Duodenal mucosa (tissue), 2 donors: ENCODE results near the gene LOXL1.

ENCODE experiments used
- H3K27ac ChIP-seq: one replicate; pipeline ENCODE4 v1.7.0; 2013; ENCODE audit warnings: low read depth, low read length
- H3K27me3 ChIP-seq, 2 donors: one replicate each; pipeline ENCODE4 v1.7.0; 2013; ENCODE audit warnings: low read length in 2 of 2, control low read depth in 1 of 2; ENCODE audit not compliant: insufficient read depth in 2 of 2, control insufficient read depth in 1 of 2
- H3K36me3 ChIP-seq, 2 donors: one replicate each; pipeline ENCODE4 v1.7.0; 2013; ENCODE audit warnings: low read length in 2 of 2, control low read depth in 1 of 2; ENCODE audit not compliant: insufficient read depth in 2 of 2, control insufficient read depth in 1 of 2
- H3K4me1 ChIP-seq, 2 donors: one replicate each; pipeline ENCODE4 v1.7.0; 2013; ENCODE audit warnings: low read length in 2 of 2, control low read depth in 1 of 2; ENCODE audit not compliant: insufficient read depth in 2 of 2, control insufficient read depth in 1 of 2
- H3K4me3 ChIP-seq, 2 donors: one replicate each; pipeline ENCODE4 v1.7.0; 2013; ENCODE audit warnings: low read length in 2 of 2, low read depth in 1 of 2
- H3K9ac ChIP-seq, 2 donors: one replicate each; pipeline ENCODE4 v1.7.0; 2013; ENCODE audit warnings: low read length in 2 of 2, low read depth in 1 of 2
- H3K9me3 ChIP-seq, 2 donors: one replicate each; pipeline ENCODE4 v1.7.0; 2013; ENCODE audit warnings: low read length in 2 of 2, control low read depth in 1 of 2; ENCODE audit not compliant: control insufficient read depth in 1 of 2

LOXL1 gene

DNA sequence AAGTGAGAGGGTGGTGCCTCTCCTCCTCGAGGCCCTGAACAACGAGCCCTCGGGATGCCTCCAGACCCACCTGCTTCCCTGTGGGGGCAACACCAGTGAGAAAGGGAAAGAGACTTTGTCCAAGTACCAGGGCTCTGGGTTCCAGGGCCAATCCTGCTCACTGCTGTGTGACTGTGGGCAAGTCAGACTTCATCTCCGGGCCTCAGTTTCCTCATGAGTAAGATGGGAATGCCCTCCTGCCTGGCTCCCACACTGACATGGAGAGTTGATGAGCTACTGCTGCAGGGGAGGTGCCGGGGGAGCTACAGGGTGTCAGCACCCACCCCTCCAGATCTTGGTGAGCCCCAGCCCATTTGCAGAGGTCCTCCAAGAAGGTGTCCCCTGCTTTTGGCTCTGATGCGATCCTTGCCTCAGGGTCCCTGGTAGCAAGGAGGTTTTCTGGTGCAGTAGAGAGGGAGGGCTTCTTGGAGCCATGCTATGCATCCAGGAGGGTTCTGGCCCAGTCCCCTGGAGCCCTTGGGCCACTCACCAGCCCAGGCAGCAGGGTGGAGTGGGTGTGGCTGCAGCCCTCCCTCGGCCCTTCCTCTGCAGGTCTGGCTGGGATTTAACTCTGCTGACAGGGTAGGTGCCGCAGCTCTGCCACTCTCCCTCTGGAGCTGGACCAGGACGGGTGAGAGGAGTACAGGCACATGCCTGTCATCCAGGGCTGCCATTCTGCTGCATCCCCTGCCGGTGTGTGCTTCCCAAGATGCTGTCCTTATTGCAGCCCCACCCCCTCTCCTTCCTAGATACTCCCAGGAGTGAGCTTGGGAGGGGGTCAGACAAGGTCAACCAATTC is 26.9 kb downstream of the LOXL1 start:
- Histone ChIP-seq H3K9ac (no peak overlapping the region), H3K27ac (no peak overlapping the region), H3K27me3 (no peaks in the 10 kb centered on the region)

DNA sequence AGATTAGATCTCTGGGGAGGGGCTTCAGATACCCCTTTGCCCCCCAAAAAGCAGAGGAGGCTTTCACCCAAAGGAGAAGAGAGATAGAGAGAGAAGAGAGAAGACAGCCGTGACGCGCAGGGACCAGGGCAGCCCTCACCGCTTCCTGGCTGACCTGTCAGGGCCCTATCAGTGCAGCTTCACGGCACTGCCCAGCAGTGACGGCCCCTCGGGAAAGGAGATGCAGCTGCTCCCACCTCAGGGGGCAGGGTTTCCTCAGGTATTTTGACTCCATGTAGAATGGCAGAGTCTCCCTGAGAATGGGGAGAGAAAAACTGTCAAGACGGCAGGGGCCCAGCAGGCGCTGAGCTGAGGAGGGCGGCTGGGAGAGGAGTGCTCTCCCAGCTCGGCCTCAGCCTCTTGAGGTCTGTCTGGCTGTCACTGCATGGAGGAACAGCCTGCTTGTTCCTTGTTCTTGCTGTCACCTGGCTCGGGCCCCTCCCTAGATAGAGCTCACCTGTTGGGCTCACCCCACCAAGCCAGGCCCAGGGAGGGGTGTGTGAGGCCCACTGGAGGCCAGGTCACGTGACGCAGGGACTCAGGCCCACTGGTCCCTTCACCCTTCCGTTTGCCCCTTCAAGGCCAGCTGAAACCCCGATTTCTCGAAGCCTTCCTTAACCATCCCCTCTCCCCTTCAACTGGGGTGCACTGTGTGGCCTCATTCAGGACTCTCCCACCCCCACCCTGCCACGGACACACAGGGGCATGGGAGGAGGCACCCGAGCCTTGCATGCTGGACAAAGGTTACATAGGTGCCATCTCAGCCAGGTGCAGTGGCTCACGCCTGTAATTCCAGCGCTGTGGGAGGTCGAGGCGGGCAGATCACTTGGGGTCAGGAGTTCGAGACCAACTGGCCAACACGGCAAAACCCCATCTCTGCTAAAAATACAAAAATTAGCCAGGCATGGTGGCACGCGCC is 28.2 kb downstream of the LOXL1 start:
- Histone ChIP-seq H3K27ac (no peak overlapping the region), H3K4me3 (no peak overlapping the region), H3K9me3 (no peaks in the 10 kb centered on the region), H3K9ac (no peak overlapping the region), H3K27me3 (no peaks in the 10 kb centered on the region), H3K4me1 (peaks cover 15 to 20% of the 10 kb centered on the region in 2 donors), H3K36me3 (no peaks in the 10 kb centered on the region)

More for the DNA sequence above, 26.9 kb downstream of the LOXL1 start:
- H3K36me3 ChIP-seq = no peaks in the 10 kb centered on the region
- peaks cover 15% of the 10 kb centered on the region in 2 donors for H3K4me1 ChIP-seq
- H3K9me3 ChIP-seq = no peaks in the 10 kb centered on the region
- H3K4me3 ChIP-seq = no peak overlapping the region

DNA sequence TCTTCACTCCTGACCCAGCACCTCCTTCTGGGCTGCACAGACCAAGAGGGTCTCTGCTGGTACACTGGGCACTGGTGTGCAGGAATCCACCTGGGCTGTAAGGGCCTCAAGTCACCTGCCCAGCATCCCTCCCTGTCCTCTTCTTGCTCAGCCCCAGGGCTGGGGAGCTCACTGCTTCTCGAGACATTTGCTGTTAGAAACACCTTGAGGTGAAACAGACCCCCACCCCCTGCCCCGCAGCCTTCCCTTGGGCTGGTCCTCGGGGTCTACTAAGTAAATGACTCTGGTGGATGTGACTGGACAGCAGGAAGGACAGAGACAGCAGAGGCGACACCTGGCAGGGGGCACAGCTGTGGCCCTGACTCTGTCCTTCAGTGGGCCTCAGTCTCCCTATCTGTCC is 29.1 kb downstream of the LOXL1 start:
- H3K27ac ChIP-seq = no peak overlapping the region
- H3K4me1 ChIP-seq = peaks cover 15 to 25% of the 10 kb centered on the region in 2 donors
- no peaks in the 10 kb centered on the region for H3K9me3 ChIP-seq
- H3K4me3 ChIP-seq = no peak overlapping the region
- no peaks in the 10 kb centered on the region for H3K27me3 ChIP-seq
- no peak overlapping the region for H3K9ac ChIP-seq
- no peaks in the 10 kb centered on the region for H3K36me3 ChIP-seq

DNA sequence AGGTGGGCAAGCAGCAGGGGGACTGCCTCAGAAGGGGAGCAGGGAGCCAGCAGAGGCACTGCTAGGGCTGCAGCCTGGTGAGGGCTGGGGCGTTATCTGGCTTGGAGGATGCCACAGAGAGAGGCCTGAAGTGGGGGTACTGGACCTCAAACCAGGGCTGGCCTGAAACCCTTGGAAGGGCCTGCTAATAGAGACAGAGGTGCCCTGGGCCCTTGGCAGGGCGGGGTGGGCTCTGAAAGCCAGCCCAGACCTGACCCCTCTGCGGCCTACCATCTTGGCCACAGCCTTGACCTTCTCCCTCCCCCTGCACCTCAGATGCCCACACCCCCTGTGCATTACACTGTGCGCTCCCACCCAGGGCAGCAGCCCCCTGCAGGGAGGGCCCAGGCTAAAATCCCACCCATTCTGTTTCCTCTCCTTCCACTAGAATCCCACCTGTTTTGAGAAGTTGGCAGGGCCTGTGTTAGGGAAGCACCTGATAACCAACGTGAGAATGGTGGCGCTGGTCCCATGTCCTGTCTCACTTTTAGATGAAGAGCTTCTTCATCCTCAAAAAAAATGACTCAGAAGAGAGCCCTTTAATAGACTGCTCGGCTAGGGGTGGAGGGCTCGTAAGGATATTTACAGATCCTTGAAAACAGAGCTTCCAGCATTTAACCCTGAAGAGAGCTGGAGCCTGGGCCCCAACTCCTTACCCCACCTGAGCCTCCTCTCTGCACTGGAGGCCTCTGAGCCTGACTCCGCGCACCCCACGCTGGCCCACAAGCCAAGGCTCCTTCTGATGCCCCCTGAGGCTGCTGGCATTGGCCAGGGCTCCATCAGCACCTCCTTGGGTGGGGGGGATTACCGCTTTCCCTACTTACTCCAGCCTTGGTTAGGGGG is 29.8 kb downstream of the LOXL1 start:
- Histone ChIP-seq H3K36me3 (no peaks in the 10 kb centered on the region), H3K4me3 (no peak overlapping the region), H3K27me3 (no peaks in the 10 kb centered on the region), H3K27ac (no peak overlapping the region), H3K9ac (no peak overlapping the region), H3K9me3 (no peaks in the 10 kb centered on the region), H3K4me1 (peaks cover 10 to 23% of the 10 kb centered on the region in 2 donors)

DNA sequence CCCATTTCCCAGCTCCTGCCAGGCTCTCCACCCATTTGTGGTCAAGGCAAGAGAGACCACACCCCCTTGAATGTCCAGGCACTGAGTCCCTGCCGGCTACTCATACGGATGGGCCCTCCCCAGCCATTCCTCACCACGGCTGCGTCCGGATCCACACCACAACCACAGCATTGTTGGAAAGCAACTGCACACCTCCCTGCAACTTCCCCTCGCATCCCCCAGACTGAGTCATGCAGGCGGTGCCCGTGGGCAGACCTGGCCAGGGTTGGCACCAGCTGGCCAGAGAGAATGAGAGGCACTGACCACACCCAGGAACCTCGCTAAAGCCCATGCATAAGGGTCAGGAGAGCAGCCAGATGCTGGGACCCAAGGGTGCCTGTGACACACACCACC is 30.5 kb downstream of the LOXL1 start:
- Histone ChIP-seq H3K4me1 (peaks cover 7 to 18% of the 10 kb centered on the region in 2 donors), H3K9ac (no peak overlapping the region), H3K27ac (no peak overlapping the region), H3K4me3 (no peak overlapping the region), H3K9me3 (no peaks in the 10 kb centered on the region), H3K36me3 (no peaks in the 10 kb centered on the region), H3K27me3 (no peaks in the 10 kb centered on the region)

DNA sequence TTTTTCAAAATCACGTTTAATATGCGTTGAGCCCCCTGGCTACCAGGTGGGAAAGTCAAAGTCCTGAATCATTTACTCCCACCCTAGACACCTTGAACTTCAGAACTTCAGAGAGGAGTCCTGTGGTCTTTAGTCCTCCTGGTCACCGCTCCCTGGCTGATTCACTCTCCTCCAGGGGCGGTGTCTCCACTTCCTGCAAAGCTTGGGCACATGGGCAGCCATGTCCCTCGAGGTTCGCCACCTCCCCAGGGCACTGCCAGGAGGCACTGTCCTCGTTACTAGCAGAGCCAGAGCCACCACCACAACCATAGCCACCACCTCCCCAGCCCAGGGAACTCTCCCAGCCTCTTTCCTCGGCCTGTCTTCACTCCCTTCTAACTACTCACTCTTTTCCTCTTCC is 31.0 kb downstream of the LOXL1 start:
- no peak overlapping the region for H3K27ac ChIP-seq
- H3K9me3 ChIP-seq = no peaks in the 10 kb centered on the region
- H3K9ac ChIP-seq = no peak overlapping the region
- no peak overlapping the region for H3K4me3 ChIP-seq
- no peaks in the 10 kb centered on the region for H3K36me3 ChIP-seq
- no peaks in the 10 kb centered on the region for H3K27me3 ChIP-seq
- peaks cover 5 to 12% of the 10 kb centered on the region in 2 donors for H3K4me1 ChIP-seq

DNA sequence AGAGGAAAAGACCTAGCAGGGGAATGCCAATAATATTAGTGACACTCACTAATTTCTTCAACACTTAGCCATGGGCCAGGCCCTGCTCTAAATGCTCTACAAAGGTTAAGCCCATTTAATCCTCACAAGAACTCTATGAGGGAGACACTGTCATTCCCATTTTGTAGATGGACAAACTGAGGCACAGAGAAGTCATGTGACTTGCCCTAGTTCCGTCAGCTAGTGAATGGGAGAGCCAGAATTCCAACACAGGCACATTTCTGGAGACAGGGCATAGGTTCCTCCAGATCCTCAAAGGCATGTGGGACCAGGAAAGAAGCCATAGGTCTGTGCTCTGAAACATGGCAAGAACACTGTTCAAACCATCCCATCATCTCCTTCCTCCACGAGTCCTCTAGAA is 31.5 kb downstream of the LOXL1 start:
- H3K9ac ChIP-seq = no peak overlapping the region
- no peaks in the 10 kb centered on the region for H3K36me3 ChIP-seq
- no peaks in the 10 kb centered on the region for H3K27me3 ChIP-seq
- H3K27ac ChIP-seq = no peak overlapping the region
- no peaks in the 10 kb centered on the region for H3K9me3 ChIP-seq
- H3K4me3 ChIP-seq = no peak overlapping the region
- H3K4me1 ChIP-seq = peaks cover 5 to 10% of the 10 kb centered on the region in 2 donors

DNA sequence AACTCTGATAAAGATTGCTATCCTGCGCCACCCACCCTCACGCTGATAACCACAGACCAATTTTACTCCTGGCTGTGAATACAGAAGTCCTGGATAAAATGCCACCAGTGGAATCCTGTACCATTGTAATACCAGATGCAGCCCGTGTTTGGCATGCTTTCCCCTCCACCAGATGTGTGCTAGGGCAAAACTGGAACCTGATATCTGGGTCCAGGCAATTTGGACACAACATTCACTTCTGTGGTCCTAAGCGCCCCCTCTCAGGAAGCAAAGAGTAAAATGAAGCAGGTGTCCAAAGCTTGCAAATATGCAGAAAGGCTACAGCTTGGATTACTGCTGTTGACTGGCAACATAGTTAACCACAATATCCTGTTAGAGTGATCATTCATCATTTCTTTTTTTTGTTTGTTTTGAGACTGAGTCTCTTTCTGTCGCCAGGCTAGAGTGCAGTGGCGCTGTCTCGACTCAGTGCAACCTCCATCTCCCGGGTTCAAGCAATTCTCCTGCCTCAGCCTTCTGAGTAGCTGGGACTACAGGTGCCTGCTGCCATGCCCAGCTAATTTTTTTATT is 32.8 kb downstream of the LOXL1 start:
- Histone ChIP-seq H3K27ac (no peak overlapping the region), H3K4me3 (no peak overlapping the region), H3K9me3 (no peaks in the 10 kb centered on the region), H3K4me1 (peaks cover 5 to 10% of the 10 kb centered on the region in 2 donors), H3K9ac (no peak overlapping the region), H3K27me3 (no peaks in the 10 kb centered on the region), H3K36me3 (no peaks in the 10 kb centered on the region)

DNA sequence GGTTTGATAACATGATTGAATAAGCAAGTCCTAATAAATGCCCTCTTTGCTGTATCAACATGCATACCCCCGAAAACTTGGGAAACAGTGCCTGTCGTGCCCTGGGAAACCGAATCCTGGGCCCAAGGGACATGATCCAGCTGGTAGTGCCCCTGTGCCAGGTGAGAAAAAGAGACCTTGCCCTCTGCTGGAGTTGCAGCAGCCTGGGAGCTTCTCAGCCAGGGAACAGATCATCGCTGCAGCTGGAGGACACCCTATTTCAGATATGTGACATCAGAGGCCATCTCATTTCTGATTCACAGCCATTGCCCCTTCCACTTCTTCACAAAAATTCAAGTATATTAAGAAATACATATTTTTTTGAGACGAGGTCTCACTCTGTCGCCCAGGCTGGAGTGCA is 33.5 kb downstream of the LOXL1 start:
- Histone ChIP-seq H3K36me3 (no peaks in the 10 kb centered on the region), H3K27me3 (no peaks in the 10 kb centered on the region), H3K9ac (no peak overlapping the region), H3K27ac (no peak overlapping the region), H3K4me3 (no peak overlapping the region), H3K4me1 (peaks cover 6 to 11% of the 10 kb centered on the region in 2 donors), H3K9me3 (no peaks in the 10 kb centered on the region)
